HG03135 (cell line): Measurements from ENCODE around the gene ABCG5.
A peak's percentile ranks its signal among the peaks of the same experiment; 100 is the strongest.

Source experiments
- ATAC-seq: cut with Tn5 transposase; IDR thresholded peaks from one replicate; pipeline ENCODE4 v1.9.1; 2021; ENCODE audit warnings: mild to moderate bottlenecking, moderate library complexity; ENCODE audit not compliant: unreplicated experiment

The ABCG5 gene

GRCh38 chr2:43810888-43811287 lies 27.8 kb downstream of the ABCG5 start:
- ATAC-seq, result no peak

DNA sequence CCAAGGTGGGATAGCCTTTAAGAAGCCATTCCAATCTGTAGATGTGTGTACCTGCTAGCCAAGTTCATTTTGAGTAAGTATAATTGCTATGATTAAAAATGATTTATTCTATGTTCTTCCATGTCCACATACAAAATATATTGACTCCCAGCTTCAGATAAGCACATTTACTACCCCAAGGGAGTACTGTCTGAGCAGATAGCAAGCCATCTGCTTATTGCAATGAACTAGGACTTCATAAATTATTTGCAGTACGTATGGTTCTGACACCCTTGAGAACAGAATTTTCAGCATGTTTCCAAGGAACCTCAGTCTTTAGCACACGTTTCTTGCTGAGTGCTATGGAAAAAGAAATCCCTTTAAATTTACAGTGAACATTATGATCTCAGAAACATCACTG lies 28.2 kb downstream of the ABCG5 start:
- ATAC-seq, result no peak

DNA sequence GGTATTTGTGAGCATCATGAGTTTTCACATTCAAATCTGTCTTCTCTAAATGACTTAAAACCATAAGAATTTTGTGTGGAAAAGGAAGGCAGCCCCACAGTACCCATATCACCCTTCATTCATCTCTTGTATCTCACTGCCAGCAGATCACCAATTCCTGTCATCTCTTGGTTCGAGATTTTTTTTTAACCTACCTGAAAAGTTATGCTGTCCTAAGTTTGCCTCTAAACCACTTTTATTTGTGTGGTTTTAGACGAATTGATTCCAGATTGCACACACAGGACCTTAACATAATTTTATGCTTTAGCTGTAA lies 32.0 kb downstream of the ABCG5 start:
- no peak for ATAC-seq

DNA sequence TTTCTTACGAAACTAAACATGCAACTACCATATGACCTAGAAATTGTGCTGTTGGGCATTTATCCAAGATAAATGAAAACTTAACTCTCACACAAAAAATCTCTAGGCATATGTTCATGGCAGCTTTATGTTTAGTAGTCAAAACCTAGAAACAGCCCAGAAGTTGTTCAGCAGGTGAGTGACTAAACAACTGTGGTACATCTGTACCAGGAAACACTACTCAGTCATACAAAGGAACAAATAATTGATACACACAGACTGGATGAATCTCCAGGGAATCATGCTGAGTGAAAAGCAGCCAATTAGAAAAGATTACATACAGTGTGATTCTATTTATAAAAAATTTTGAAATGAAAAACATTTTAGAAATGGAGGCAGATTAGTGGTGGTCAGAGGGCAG lies 35.5 kb downstream of the ABCG5 start:
- no peak for ATAC-seq

DNA sequence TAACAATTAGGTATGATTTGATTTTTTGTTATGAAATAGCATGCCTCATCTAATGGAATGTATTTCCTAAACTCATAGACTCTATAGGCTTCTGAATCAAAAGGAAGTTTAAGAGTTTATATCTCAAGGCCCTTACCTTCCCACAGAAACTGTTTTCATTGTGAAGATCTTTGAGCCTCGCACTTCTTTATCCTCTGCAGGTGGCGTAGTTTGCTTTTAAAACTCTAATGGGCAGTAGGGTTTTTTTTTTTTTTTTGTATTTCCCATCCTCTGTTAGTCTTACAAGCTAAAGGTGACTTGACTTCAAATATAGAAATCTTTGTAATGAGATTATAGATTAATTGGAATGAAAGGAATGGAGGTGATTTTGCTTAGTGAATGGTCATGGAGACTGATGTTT lies 36.5 kb downstream of the ABCG5 start:
- ATAC-seq, result no peak

DNA sequence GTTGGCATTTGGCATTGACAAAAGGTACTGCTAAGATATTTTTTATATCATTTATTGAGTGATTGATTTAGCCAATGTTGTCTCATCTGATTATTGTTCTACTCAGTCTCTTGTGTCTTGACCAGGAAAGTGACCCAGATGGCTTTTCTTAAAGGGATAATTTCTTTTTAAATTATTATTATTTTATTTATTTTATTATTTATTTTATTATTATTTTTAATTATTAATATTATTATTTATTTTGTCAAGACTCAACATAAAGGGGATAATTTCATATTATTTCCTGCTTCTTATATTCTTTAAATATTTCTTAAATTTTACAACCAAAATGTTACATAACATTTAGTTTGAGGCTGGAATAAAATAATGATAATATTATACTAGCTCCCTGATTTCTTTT lies 37.7 kb downstream of the ABCG5 start:
- ATAC-seq, result no peak

- no peak for ATAC-seq
Observed at GRCh38 chr2:43798300-43798699, 40.3 kb downstream of the ABCG5 start.

GRCh38 chr2:43796206-43796605 lies 42.4 kb downstream of the ABCG5 start:
- ATAC-seq, result no peak

GRCh38 chr2:43794956-43795355 lies 43.7 kb downstream of the ABCG5 start:
- ATAC-seq, result no peak

DNA sequence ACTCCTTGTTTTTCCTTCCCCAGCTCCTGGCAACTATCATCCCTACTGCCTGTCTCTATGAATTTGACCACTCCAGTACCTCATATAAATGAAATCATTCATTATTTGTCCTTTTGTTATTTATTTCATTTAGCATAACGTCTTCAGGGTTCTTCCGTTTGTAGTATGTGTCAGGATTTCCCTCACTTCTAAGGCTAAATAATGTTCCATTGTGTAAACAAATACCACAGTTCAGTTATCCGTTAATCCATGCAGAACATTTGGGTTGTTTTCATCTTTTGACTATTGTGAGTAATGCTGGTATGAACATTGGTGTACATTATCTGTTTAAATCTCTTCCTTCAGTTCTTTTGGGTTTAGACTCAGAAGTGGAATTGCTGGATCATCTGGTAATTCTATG lies 46.0 kb downstream of the ABCG5 start:
- no peak for ATAC-seq

- no peak for ATAC-seq
Observed at GRCh38 chr2:43791035-43791765, 47.4 kb downstream of the ABCG5 start.

DNA sequence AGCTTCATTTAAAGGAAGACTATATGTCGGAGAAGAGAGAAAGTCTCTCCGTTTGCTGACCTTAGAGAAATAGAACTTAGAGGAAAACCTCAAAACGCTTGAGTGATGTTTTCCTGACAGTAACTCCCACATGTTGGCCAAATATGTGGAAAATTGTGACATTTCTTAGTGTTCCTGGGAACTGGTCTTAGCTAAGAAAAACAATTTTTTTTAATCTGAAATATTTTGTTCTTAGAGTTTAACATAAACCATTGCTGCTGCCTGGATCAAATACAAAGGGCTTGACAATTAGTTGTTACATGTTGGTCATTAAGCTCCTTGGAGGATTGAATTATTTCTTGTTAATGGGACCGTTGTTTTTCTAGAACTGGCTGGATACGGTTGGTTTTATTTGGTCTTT lies 48.5 kb downstream of the ABCG5 start:
- ATAC-seq, result no peak

DNA sequence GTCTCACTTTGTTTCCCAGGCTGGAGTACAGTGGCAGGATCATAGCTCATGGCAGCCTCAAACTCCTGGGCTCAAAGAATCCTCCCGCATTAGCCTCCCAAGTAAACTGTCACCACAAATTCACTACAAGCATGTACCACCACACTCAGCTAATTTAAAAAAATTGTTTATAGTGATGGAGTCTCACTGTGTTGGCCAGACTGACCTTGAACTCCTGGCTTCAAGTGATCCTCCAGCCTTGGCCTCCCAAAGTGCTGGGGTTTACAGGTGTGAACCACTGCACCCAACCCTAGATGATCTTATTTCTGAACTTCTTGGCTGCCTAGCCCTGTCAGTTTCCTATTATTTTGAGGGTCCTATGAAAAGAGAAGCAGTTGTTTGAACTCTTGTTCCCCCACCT lies 50.0 kb downstream of the ABCG5 start:
- ATAC-seq, result no peak

DNA sequence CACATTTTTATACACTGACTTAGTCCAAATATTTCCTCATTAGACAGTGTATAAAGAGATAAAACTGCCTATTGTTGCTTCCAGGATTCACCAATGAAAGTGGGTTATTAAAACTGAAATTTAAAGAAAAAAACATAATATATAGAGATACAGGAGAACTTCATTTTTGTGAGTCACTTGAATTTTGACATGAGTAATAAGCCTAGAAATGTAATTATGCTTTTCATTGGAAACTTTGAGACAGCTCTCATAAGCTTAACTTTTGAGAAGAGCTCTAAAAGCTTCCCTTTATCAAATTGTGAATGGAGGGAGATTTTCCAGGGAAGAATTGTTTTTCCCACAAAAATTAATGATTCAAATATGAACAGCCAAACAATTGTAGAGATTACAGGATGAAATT lies 50.7 kb downstream of the ABCG5 start:
- no peak for ATAC-seq

- ATAC-seq, result no peak
Observed at GRCh38 chr2:43778233-43778632, 60.4 kb downstream of the ABCG5 start.

- ATAC-seq, result no peak
Observed at GRCh38 chr2:43777306-43777926, 61.2 kb downstream of the ABCG5 start.

DNA sequence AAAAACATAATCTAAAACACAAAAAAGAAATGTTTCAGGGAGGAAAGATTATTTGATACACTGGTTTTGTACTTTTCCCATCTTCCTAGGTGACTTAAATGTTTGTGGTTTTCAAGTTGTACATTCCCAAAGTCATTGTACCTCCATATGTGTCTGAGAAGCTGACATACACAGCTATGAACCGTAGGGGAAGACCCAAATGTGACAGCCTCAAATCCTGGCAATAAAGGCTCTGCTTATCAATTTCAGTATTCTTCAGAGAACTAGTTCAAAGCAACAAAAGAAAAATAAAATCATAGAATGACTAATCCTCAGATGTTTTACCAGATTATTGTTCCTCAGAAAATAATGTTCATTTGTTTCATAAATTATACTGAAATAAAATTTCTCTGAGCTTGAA lies 62.3 kb downstream of the ABCG5 start:
- no peak for ATAC-seq

GRCh38 chr2:43774617-43775016 lies 64.0 kb downstream of the ABCG5 start:
- ATAC-seq, result no peak

- peak; percentile 99 for ATAC-seq
Observed at GRCh38 chr2:43773876-43774613, 64.6 kb downstream of the ABCG5 start, which contains the start of gene DYNC2LI1. TSS of gene DYNC2LI1 (plus strand) at chr2:43774039. CDS start at chr2:43774139, 100 bp downstream.

GRCh38 chr2:43766006-43766405 lies 72.6 kb downstream of the ABCG5 start:
- no peak for ATAC-seq

DNA sequence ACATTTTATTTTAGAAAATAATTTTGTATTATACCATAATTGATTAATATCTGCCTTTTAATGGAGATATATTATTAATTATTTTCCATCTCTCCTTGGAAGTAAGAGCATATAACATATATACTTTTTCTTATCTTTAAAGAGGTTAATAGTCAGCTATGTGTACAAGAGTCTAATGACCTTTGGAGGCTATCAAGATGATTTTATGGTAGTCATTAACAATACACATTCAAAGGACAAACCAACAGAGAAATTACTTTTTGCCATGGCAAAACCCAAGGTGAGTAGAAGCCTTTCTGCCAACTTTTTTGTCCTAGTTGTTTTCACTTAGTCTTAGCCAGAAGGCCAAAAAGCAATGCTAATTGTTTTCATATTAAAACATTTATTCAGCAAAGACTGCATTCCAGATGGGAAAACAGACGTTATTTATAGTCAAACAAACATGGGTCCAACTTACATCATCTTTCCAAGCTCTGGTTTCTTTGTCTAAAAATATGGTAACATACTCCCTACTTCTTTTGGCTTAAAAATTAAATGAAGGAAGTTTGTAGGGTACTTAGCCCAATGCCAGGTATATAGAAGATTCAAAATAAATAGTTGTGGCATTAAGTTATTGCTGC lies 74.4 kb downstream of the ABCG5 start:
- no peak for ATAC-seq

DNA sequence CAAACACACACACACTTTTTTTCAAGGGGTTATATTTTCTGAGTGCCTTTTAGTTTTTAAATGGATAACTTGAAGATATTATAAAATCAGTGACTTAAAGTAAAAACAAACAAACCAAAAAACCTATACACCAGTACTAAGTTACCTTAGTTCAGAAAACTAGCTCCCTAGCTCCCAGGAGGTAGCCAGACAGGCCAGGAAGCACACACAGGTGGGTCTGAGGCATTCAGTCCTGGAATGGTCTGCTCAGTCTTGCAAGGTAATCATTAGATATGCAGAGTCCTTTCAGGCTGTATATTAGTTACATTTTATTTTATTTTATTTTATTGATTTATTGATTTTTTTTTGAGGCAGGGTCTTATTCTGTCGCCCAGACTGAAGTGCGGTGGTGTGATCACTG lies 75.5 kb downstream of the ABCG5 start:
- no peak for ATAC-seq
